SK-N-SH (cell line): ENCODE results near the gene FOXK2. TPM values are rescaled to one million over a fixed set of nuclear protein-coding genes. Genes with fewer than 3 reads are reported as not detected.

Experiments used
- CTCF ChIA-PET: fragments of 300-600, 350-600 bp; formaldehyde crosslinking; extraction: SDS; loops from one replicate; lab custom pipeline; 2021; lab: Yijun Ruan, JAX
- POLR2A ChIA-PET: fragments of 350-600 bp; sonication (Branson Sonifier 250); formaldehyde crosslinking; extraction: SDS; loops from one replicate; lab custom pipeline; 2020; ENCODE audit warnings: antibody characterized with exemption, inconsistent platforms; lab: Yijun Ruan, JAX
- DNase-seq: peaks from one replicate; pipeline ENCODE4 v3.0.0; 2012
- H2AFZ ChIP-seq: fragments of 200-600 bp; sonication (generic); 2 replicates; pipeline ENCODE4 v1.8.1; 2016; ENCODE audit warnings: antibody characterized with exemption, mild to moderate bottlenecking, low read depth
- H3F3A ChIP-seq: fragments of 200-600 bp; sonication (generic); replicated peaks from 2 replicates; pipeline ENCODE3; 2016; ENCODE audit warnings: antibody characterized with exemption, mild to moderate bottlenecking; ENCODE audit not compliant: insufficient read depth
- H3K27ac ChIP-seq, 2 experiments: fragments of 200-500 bp in 1 of 2; fragments of 200-600 bp in 1 of 2; sonication (Bioruptor generic) in 1 of 2; sonication (generic), shearing (Covaris generic) in 1 of 2; 2 replicates each; pipeline versions ENCODE4 v1.5.1 to v1.6.1; 2014 to 2016; ENCODE audit warnings: low read depth in 2 of 2, inconsistent platforms in 1 of 2, low read length in 1 of 2, mild to moderate bottlenecking in 1 of 2, mixed read lengths in 1 of 2
- H3K27me3 ChIP-seq: fragments of 200-600 bp; sonication (generic), shearing (Covaris generic); 2 replicates; pipeline ENCODE4 v1.6.1; 2016; ENCODE audit warnings: mixed run types; ENCODE audit not compliant: insufficient read depth
- H3K36me3 ChIP-seq, 2 experiments: fragments of 200-500 bp in 1 of 2; fragments of 200-600 bp in 1 of 2; sonication (Bioruptor generic) in 1 of 2; sonication (generic) in 1 of 2; replicated peaks in 1 of 2; 2 replicates each; pipeline versions ENCODE3 to v1.5.1; 2014 to 2016; ENCODE audit warnings: low read length in 1 of 2, mild to moderate bottlenecking in 1 of 2; ENCODE audit not compliant: insufficient read depth in 2 of 2, control insufficient read depth in 1 of 2
- H3K4me1 ChIP-seq, 2 experiments: fragments of 200-500 bp in 1 of 2; fragments of 200-600 bp in 1 of 2; sonication (Bioruptor generic) in 1 of 2; sonication (generic), shearing (Covaris generic) in 1 of 2; 2 replicates each; pipeline versions ENCODE4 v1.5.1 to v1.6.1; 2014 to 2016; ENCODE audit warnings: low read depth in 1 of 2, low read length in 1 of 2, mixed run types in 1 of 2; ENCODE audit not compliant: insufficient read depth in 2 of 2, control insufficient read depth in 1 of 2
- H3K4me2 ChIP-seq: fragments of 200-600 bp; sonication (generic), shearing (Covaris generic); 2 replicates; pipeline ENCODE4 v1.6.1; 2017; ENCODE audit warnings: mixed run types
- H3K4me3 ChIP-seq, 2 experiments: fragments of 200-500 bp in 1 of 2; fragments of 200-600 bp in 1 of 2; sonication (Bioruptor generic) in 1 of 2; sonication (generic), shearing (Covaris generic) in 1 of 2; 2 replicates each; pipeline versions ENCODE4 v1.5.1 to v1.8.1; 2014 to 2016; ENCODE audit warnings: low read depth in 2 of 2, inconsistent platforms in 1 of 2, low read length in 1 of 2, mild to moderate bottlenecking in 1 of 2, mixed read lengths in 1 of 2, moderate library complexity in 1 of 2
- H3K79me2 ChIP-seq: fragments of 200-600 bp; sonication (generic); 2 replicates; pipeline ENCODE4 v1.8.1; 2017; ENCODE audit warnings: mild to moderate bottlenecking; ENCODE audit not compliant: insufficient read depth
- H3K9ac ChIP-seq: fragments of 200-600 bp; sonication (generic); 2 replicates; pipeline ENCODE4 v1.6.1; 2017; ENCODE audit warnings: mixed run types
- H3K9me2 ChIP-seq: fragments of 200-600 bp; sonication (generic); 2 replicates; pipeline ENCODE4 v1.6.1; 2017; ENCODE audit warnings: mixed run types
- H3K9me3 ChIP-seq: fragments of 200-600 bp; sonication (generic); 2 replicates; pipeline ENCODE4 v1.6.1; 2017; ENCODE audit warnings: mixed run types, mild to moderate bottlenecking, moderate library complexity
- H4K20me1 ChIP-seq: fragments of 200-600 bp; sonication (generic); 2 replicates; pipeline ENCODE4 v1.6.1; 2017; ENCODE audit warnings: mild to moderate bottlenecking, mixed run types; ENCODE audit not compliant: insufficient read depth
- EP300 ChIP-seq, 2 experiments: IDR thresholded peaks; 2 replicates each; pipeline versions ENCODE4 v1.4.0 to v1.6.1; 2012; ENCODE audit warnings: borderline replicate concordance in 1 of 2, low read depth in 1 of 2, low read length in 1 of 2
- FOSL2 ChIP-seq: IDR thresholded peaks from 2 replicates; pipeline ENCODE4 v1.4.0; 2012; ENCODE audit warnings: low read depth, mild to moderate bottlenecking, moderate library complexity, borderline replicate concordance
- JUND ChIP-seq: IDR thresholded peaks from 2 replicates; pipeline ENCODE4 v1.4.0; 2012
- MXI1 ChIP-seq: IDR thresholded peaks from 2 replicates; pipeline ENCODE4 v1.6.1; 2012; ENCODE audit warnings: mild to moderate bottlenecking, low read depth, low read length, improper control_type of control experiment
- PBX3 ChIP-seq: IDR thresholded peaks from 2 replicates; pipeline ENCODE4; 2012
- POLR2AphosphoS5 ChIP-seq: IDR thresholded peaks from 2 replicates; pipeline ENCODE4 v1.6.1; 2012; ENCODE audit warnings: low read depth, low read length
- RAD21 ChIP-seq: IDR thresholded peaks from 2 replicates; pipeline ENCODE4 v1.6.1; 2012; ENCODE audit warnings: mild to moderate bottlenecking, low read length
- RXRA ChIP-seq: IDR thresholded peaks from 2 replicates; pipeline ENCODE4 v1.4.0; 2012; ENCODE audit warnings: low read depth, mild to moderate bottlenecking, borderline replicate concordance
- TAF1 ChIP-seq: IDR thresholded peaks from 2 replicates; pipeline ENCODE4 v1.6.1; 2012; ENCODE audit warnings: low read depth, mild to moderate bottlenecking, low read length, moderate library complexity, borderline replicate concordance
- TCF12 ChIP-seq: IDR thresholded peaks from 2 replicates; pipeline ENCODE4 v1.4.0; 2012
- USF1 ChIP-seq: IDR thresholded peaks from 2 replicates; pipeline ENCODE4 v1.4.0; 2012; ENCODE audit warnings: low read depth, borderline replicate concordance
- YY1 ChIP-seq: IDR thresholded peaks from 2 replicates; pipeline ENCODE4 v1.4.0; 2012; ENCODE audit warnings: low read depth, mild to moderate bottlenecking
- WGBS: methylation state at CpG from one replicate; pipeline ENCODE4 v1.1.6; 2017; ENCODE audit warnings: low lambda C conversion rate; 5-methylcytosine and 5-hydroxymethylcytosine counted together
- polyA plus RNA-seq, 3 experiments: library from polyadenylated mRNA; depleted of rRNA; stranded (reverse); fragments of >200 nt; gene quantifications; 2 replicates each; pipeline ENCODE4 v1.2.3, GENCODE V29; 2012
- TF ChIP-seq, protein P1 (sequence below): IDR thresholded peaks from 2 replicates; pipeline ENCODE4 v1.4.0; 2012; ENCODE audit warnings: low read depth, borderline replicate concordance
- TF ChIP-seq, protein P2 (sequence below): fragments of 200-600 bp; sonication (generic); IDR thresholded peaks from 2 replicates; pipeline ENCODE4 v1.6.1; 2017; ENCODE audit warnings: antibody characterized with exemption, mild to moderate bottlenecking, moderate library complexity

Gene FOXK2
- polyA plus RNA-seq, 1 of the 3 experiments (the other 2 are of a cell fraction), result 36.4 TPM

- no peak for TF ChIP-seq JUND
- no peak for TF ChIP-seq FOSL2
- TF ChIP-seq, protein P1, sequence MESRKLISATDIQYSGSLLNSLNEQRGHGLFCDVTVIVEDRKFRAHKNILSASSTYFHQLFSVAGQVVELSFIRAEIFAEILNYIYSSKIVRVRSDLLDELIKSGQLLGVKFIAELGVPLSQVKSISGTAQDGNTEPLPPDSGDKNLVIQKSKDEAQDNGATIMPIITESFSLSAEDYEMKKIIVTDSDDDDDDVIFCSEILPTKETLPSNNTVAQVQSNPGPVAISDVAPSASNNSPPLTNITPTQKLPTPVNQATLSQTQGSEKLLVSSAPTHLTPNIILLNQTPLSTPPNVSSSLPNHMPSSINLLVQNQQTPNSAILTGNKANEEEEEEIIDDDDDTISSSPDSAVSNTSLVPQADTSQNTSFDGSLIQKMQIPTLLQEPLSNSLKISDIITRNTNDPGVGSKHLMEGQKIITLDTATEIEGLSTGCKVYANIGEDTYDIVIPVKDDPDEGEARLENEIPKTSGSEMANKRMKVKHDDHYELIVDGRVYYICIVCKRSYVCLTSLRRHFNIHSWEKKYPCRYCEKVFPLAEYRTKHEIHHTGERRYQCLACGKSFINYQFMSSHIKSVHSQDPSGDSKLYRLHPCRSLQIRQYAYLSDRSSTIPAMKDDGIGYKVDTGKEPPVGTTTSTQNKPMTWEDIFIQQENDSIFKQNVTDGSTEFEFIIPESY, result no peak
- no peak for TF ChIP-seq MXI1
- TF ChIP-seq YY1, result no peak
- TF ChIP-seq RXRA, result no peak
- TF ChIP-seq RAD21, result no peak
- TF ChIP-seq TCF12, result no peak
- no peak for TF ChIP-seq PBX3
- no peak for TF ChIP-seq POLR2AphosphoS5
- TF ChIP-seq, protein P2, sequence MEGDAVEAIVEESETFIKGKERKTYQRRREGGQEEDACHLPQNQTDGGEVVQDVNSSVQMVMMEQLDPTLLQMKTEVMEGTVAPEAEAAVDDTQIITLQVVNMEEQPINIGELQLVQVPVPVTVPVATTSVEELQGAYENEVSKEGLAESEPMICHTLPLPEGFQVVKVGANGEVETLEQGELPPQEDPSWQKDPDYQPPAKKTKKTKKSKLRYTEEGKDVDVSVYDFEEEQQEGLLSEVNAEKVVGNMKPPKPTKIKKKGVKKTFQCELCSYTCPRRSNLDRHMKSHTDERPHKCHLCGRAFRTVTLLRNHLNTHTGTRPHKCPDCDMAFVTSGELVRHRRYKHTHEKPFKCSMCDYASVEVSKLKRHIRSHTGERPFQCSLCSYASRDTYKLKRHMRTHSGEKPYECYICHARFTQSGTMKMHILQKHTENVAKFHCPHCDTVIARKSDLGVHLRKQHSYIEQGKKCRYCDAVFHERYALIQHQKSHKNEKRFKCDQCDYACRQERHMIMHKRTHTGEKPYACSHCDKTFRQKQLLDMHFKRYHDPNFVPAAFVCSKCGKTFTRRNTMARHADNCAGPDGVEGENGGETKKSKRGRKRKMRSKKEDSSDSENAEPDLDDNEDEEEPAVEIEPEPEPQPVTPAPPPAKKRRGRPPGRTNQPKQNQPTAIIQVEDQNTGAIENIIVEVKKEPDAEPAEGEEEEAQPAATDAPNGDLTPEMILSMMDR, result no peak
- no peak for TF ChIP-seq EP300 (IDR thresholded peaks at IDR 0.05; ENCODE audit: borderline replicate concordance in 1 of 2, low read depth in 1 of 2, low read length in 1 of 2)
- no peak for TF ChIP-seq USF1
- no peak for TF ChIP-seq TAF1
- peaks cover 32 to 35% of the 10 kb centered on the region in 2 experiments for H3K36me3 ChIP-seq
These were observed 46.0 kb downstream of the FOXK2 start for GRCh38 chr17:82565551-82565950.

More at GRCh38 chr17:82565551-82565950, 46.0 kb downstream of the FOXK2 start:
- H2AFZ ChIP-seq, result no peak overlapping the region
- CTCF ChIA-PET, result interaction anchor here (4.0 kb wide), 1 partner anchor 11 kb away, joined by 21 read pairs; no protein-coding TSS in a partner anchor
- H4K20me1 ChIP-seq, result peaks cover 63% of the 10 kb centered on the region
- peaks cover 0 to 5% of the 10 kb centered on the region in 2 experiments; a peak in 2 of 4 replicates for H3K4me1 ChIP-seq
- H3K79me2 ChIP-seq, result peaks cover 98% of the 10 kb centered on the region
- no peak overlapping the region for H3K4me3 ChIP-seq
- POLR2A ChIA-PET, result no interaction called here
- no peak overlapping the region for H3K27ac ChIP-seq
- no peaks in the 10 kb centered on the region for H3K9me2 ChIP-seq
- no peaks in the 10 kb centered on the region for H3F3A ChIP-seq
- no peak overlapping the region for H3K4me2 ChIP-seq
- no peaks in the 10 kb centered on the region for H3K9me3 ChIP-seq
- no peak overlapping the region for H3K9ac ChIP-seq
- H3K27me3 ChIP-seq, result no peaks in the 10 kb centered on the region
- DNase-seq, result no peak
- 97% methylated on average over 1 of the region's 1 CpG for WGBS
